Measurements from ENCODE around the gene GLTP.
"Not testable (repeated sequence)": the region's sequence is repeated elsewhere in the genome, so short reads cannot be mapped to it uniquely, and the experiment has no call there.

GLTP gene

GRCh38 chr12:109880043-109880931 lies at the start of gene GLTP:
GLTP (minus strand) TSS chr12:109880541; CDS start chr12:109880374, 167 bp downstream.
- DNase-seq (ENCODE audit: low read depth in 1 of 2, low spot score in 1 of 2) = peak; percentile 69 to 77

- not testable (repeated sequence) for DNase-seq (ENCODE audit: low read depth in 1 of 2, low spot score in 1 of 2)
Measured at GRCh38 chr12:109929326-109929725, 49.0 kb upstream of the GLTP start.

- DNase-seq (ENCODE audit: low read depth in 1 of 2, low spot score in 1 of 2) = no peak
Measured at GRCh38 chr12:109928058-109928656, 47.8 kb upstream of the GLTP start.

- peak; percentile 9 to 21 for DNase-seq (ENCODE audit: low read depth in 1 of 2, low spot score in 1 of 2)
Measured at GRCh38 chr12:109927622-109928021, 47.3 kb upstream of the GLTP start.

GRCh38 chr12:109926488-109927210 lies 46.3 kb upstream of the GLTP start:
- DNase-seq (ENCODE audit: low read depth in 1 of 2, low spot score in 1 of 2) = no peak

- DNase-seq (ENCODE audit: low read depth in 1 of 2, low spot score in 1 of 2) = no peak
Measured at GRCh38 chr12:109926016-109926415, 45.7 kb upstream of the GLTP start.

- DNase-seq (ENCODE audit: low read depth in 1 of 2, low spot score in 1 of 2) = no peak
Measured at GRCh38 chr12:109925185-109925840, 45.0 kb upstream of the GLTP start.

GRCh38 chr12:109923481-109924245 lies 43.3 kb upstream of the GLTP start:
- no peak for DNase-seq (ENCODE audit: low read depth in 1 of 2, low spot score in 1 of 2)

- no peak for DNase-seq (ENCODE audit: low read depth in 1 of 2, low spot score in 1 of 2)
Measured at GRCh38 chr12:109923038-109923437, 42.7 kb upstream of the GLTP start.

GRCh38 chr12:109921982-109922381 lies 41.6 kb upstream of the GLTP start:
- DNase-seq (ENCODE audit: low read depth in 1 of 2, low spot score in 1 of 2) = no peak

- DNase-seq (ENCODE audit: low read depth in 1 of 2, low spot score in 1 of 2) = no peak
Measured at GRCh38 chr12:109920261-109920780, 40.0 kb upstream of the GLTP start.

GRCh38 chr12:109919456-109919855 lies 39.1 kb upstream of the GLTP start:
- DNase-seq (ENCODE audit: low read depth in 1 of 2, low spot score in 1 of 2) = no peak

GRCh38 chr12:109916045-109916444 lies 35.7 kb upstream of the GLTP start:
- DNase-seq (ENCODE audit: low read depth in 1 of 2, low spot score in 1 of 2) = no peak

GRCh38 chr12:109915171-109916040 lies 35.1 kb upstream of the GLTP start:
- DNase-seq (ENCODE audit: low read depth in 1 of 2, low spot score in 1 of 2) = no peak

- DNase-seq (ENCODE audit: low read depth in 1 of 2, low spot score in 1 of 2) = no peak
Measured at GRCh38 chr12:109914461-109914860, 34.1 kb upstream of the GLTP start.

GRCh38 chr12:109912855-109913321 lies 32.5 kb upstream of the GLTP start:
- no peak for DNase-seq (ENCODE audit: low read depth in 1 of 2, low spot score in 1 of 2)

GRCh38 chr12:109910969-109911348 lies 30.6 kb upstream of the GLTP start:
- DNase-seq (ENCODE audit: low read depth in 1 of 2, low spot score in 1 of 2) = no peak

- no peak for DNase-seq (ENCODE audit: low read depth in 1 of 2, low spot score in 1 of 2)
Measured at GRCh38 chr12:109910254-109910968, 30.1 kb upstream of the GLTP start.

GRCh38 chr12:109905301-109905700 lies 25.0 kb upstream of the GLTP start:
- DNase-seq (ENCODE audit: low read depth in 1 of 2, low spot score in 1 of 2) = no peak

Data from activated CD4-positive, alpha-beta T cell treated with anti-CD3 and anti-CD28 coated beads, Interleukin-2, amount 50 U/mL, for 24 hours (primary cell).